Subcutaneous abdominal adipose tissue (tissue), 5 donors: ENCODE measurements around the gene CNTN2.

Experiments used
- H3K27ac ChIP-seq: one replicate; pipeline ENCODE4 v1.7.0; 2013; ENCODE audit warnings: low read depth, mild to moderate bottlenecking, inconsistent platforms, low read length, moderate library complexity
- H3K27me3 ChIP-seq, 5 donors: one replicate each; pipeline ENCODE4 v1.7.0; 2013; ENCODE audit warnings: low read length in 5 of 5, inconsistent platforms in 1 of 5; ENCODE audit not compliant: control insufficient read depth in 5 of 5, insufficient read depth in 4 of 5
- H3K36me3 ChIP-seq, 5 donors: one replicate each; pipeline ENCODE4 v1.7.0; 2013; ENCODE audit warnings: low read length in 5 of 5; ENCODE audit not compliant: control insufficient read depth in 5 of 5, insufficient read depth in 5 of 5
- H3K4me1 ChIP-seq, 5 donors: one replicate each; pipeline ENCODE4 v1.7.0; 2013; ENCODE audit warnings: low read length in 5 of 5, mild to moderate bottlenecking in 3 of 5, moderate library complexity in 1 of 5; ENCODE audit not compliant: control insufficient read depth in 5 of 5, insufficient read depth in 5 of 5
- H3K4me3 ChIP-seq, 5 donors: one replicate each; pipeline ENCODE4 v1.7.0; 2013; ENCODE audit warnings: low read length in 5 of 5, low read depth in 1 of 5
- H3K9ac ChIP-seq, 5 donors: one replicate each; pipeline ENCODE4 v1.7.0; 2013; ENCODE audit warnings: low read length in 5 of 5, mild to moderate bottlenecking in 4 of 5, moderate library complexity in 3 of 5
- H3K9me3 ChIP-seq, 5 donors: one replicate each; pipeline ENCODE4 v1.7.0; 2013; ENCODE audit warnings: low read length in 5 of 5; ENCODE audit not compliant: control insufficient read depth in 5 of 5
- donor health status: healthy.
- donor health status: healthy.
- donor health status: healthy.
- donor health status: healthy.
- donor health status: healthy.

CNTN2 gene, protein sequence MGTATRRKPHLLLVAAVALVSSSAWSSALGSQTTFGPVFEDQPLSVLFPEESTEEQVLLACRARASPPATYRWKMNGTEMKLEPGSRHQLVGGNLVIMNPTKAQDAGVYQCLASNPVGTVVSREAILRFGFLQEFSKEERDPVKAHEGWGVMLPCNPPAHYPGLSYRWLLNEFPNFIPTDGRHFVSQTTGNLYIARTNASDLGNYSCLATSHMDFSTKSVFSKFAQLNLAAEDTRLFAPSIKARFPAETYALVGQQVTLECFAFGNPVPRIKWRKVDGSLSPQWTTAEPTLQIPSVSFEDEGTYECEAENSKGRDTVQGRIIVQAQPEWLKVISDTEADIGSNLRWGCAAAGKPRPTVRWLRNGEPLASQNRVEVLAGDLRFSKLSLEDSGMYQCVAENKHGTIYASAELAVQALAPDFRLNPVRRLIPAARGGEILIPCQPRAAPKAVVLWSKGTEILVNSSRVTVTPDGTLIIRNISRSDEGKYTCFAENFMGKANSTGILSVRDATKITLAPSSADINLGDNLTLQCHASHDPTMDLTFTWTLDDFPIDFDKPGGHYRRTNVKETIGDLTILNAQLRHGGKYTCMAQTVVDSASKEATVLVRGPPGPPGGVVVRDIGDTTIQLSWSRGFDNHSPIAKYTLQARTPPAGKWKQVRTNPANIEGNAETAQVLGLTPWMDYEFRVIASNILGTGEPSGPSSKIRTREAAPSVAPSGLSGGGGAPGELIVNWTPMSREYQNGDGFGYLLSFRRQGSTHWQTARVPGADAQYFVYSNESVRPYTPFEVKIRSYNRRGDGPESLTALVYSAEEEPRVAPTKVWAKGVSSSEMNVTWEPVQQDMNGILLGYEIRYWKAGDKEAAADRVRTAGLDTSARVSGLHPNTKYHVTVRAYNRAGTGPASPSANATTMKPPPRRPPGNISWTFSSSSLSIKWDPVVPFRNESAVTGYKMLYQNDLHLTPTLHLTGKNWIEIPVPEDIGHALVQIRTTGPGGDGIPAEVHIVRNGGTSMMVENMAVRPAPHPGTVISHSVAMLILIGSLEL

GRCh38 chr1:205042911-205043806 is at the start of gene CNTN2:
Gene CNTN2 (plus strand): TSS chr1:205043212. CDS start chr1:205053186, 9,974 bp downstream.
- H3K36me3 ChIP-seq: no peaks in the 10 kb centered on the region
- no peaks in the 10 kb centered on the region for H3K9me3 ChIP-seq
- no peak within 1 kb of the TSS for H3K4me3 ChIP-seq
- peaks cover 16 to 52% (median 40%) of the 10 kb centered on the region in 5 donors for H3K27me3 ChIP-seq
- no peak within 1 kb of the TSS for H3K27ac ChIP-seq
- no peak within 1 kb of the TSS for H3K9ac ChIP-seq
- H3K4me1 ChIP-seq: peaks cover 0 to 6% (median 0%) of the 10 kb centered on the region in 5 donors

DNA sequence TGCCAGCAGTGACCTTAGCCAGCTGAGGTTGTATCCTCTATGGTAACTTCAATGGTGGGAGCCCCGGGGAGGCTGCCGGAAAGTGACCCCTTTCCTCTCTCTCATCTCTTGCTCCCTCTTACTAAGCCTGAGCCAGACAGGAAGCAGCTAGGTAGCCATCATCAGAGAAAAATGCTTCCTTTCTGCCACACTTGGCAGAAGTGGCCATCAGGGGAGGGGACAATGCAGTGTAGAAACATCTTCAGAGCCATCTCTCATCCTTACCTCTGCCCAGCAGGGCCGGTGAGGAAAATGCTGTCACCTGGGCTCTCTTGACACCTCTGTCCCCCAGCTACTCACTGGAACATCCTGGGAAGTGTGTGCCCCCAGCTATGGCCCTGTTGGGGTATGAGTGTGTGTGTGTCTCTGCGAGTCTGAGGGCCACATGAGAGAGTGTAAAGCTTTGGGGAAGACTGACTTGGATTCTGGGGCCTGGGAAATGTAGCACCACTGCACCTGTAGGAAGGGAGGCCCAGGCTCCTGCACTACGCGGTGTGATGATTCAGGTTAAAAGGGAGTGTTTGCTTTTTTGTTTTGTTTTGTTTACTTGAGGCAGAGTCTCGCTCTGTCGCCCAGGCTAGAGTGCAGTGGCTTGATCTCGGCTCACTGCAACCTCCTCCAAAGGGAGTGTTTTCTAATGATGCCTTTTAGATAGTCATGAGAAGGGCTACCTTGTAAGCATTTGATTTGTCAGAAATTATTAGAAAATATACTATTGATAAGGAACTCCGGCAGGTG is 48.7 kb upstream of the CNTN2 start:
- Histone ChIP-seq H3K9ac (no peak overlapping the region), H3K27me3 (peaks cover 0 to 5% (median 3%) of the 10 kb centered on the region in 5 donors), H3K9me3 (no peaks in the 10 kb centered on the region), H3K4me3 (no peak overlapping the region), H3K4me1 (peaks cover 2 to 10% (median 7%) of the 10 kb centered on the region in 5 donors), H3K36me3 (no peaks in the 10 kb centered on the region), H3K27ac (no peak overlapping the region)

DNA sequence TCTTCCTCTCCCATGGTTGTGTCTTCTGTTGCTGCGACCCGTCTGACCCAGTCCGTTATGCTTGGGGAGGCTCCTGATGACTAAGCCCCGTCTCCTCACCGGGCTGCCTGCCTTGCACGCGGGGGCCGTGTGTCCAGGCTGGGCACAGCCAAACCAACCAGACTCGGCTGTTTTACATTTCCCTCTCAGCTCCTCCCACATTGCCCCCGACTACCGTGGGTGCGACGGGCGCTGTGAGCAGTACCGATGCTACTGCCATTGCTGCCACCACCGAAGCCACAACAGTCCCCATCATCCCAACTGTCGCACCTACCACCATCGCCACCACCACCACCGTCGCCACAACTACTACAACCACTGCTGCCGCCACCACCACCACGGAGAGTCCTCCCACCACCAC is 46.0 kb upstream of the CNTN2 start:
- Histone ChIP-seq H3K4me1 (peaks cover 2 to 10% (median 7%) of the 10 kb centered on the region in 5 donors), H3K36me3 (no peaks in the 10 kb centered on the region), H3K27me3 (peaks cover 0 to 7% (median 0%) of the 10 kb centered on the region in 5 donors), H3K27ac (no peak overlapping the region), H3K9me3 (no peaks in the 10 kb centered on the region), H3K9ac (no peak overlapping the region), H3K4me3 (no peak overlapping the region)

DNA sequence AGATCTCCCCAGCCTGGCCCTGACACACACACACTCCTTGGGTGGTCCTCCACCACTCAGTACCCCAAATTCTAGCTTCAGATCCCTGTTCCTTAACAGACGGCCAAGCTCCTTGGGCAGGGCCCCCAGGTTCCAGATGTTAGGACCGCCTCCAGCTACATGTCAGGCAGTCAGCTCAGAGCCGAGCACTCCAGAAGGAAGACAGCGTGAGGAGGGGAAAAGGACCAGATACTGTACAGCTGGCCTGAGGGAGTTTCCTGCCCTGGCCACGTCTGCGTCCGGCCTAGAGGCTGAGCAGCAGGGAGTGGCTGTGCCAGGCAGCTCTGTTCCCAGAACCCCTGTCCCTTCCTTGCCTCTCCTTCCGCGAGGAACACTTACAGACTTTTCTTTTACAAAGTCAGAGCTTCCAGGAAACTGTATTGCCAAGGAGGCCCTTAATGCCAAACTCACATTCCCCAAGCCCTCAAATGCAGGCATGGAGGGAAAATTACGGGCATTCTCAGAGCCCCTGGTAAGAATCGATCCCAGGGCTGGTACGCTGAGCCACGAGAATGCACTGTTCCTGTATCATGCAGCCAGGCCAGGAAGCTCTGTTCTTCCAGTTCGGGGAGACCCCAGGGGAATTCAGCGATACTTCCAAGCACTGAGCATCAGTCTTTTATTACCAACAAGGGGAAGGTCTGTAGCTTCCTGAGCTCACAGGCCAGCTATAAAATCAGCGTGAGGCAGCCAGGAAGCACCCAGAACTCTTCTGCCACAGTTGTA is 45.2 kb upstream of the CNTN2 start:
- H3K9ac ChIP-seq: peak overlapping the region in 1 of 5 donors; percentile 4
- no peak overlapping the region for H3K27ac ChIP-seq

DNA sequence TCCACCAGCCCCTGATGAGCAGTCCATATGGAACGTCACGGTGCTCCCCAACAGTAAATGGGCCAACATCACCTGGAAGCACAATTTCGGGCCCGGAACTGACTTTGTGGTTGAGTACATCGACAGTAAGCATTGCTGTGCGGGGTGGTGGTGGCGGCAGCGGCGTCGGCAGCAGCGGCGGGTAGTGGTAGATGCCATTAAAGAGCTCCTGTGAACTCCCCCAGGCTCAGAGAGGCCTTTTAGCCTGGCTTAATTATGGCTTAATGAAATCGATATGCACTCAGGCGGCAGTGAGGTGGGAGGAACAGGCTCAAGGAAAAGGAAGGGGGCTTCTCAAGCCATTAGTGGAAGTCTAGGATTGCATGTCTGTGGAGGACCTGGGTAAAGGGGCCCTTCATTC is 41.9 kb upstream of the CNTN2 start:
- Histone ChIP-seq H3K9me3 (no peaks in the 10 kb centered on the region), H3K9ac (no peak overlapping the region), H3K27ac (no peak overlapping the region), H3K27me3 (peaks cover 0 to 3% (median 0%) of the 10 kb centered on the region in 5 donors), H3K36me3 (no peaks in the 10 kb centered on the region), H3K4me3 (no peak overlapping the region), H3K4me1 (peaks cover 0 to 28% (median 25%) of the 10 kb centered on the region in 5 donors)

More for the DNA sequence above, 45.2 kb upstream of the CNTN2 start:
- Histone ChIP-seq H3K36me3 (no peaks in the 10 kb centered on the region), H3K27me3 (peaks cover 0 to 3% (median 0%) of the 10 kb centered on the region in 5 donors), H3K4me3 (no peak overlapping the region), H3K9me3 (no peaks in the 10 kb centered on the region), H3K4me1 (peaks cover 2 to 12% (median 9%) of the 10 kb centered on the region in 5 donors)

- H3K36me3 ChIP-seq: no peaks in the 10 kb centered on the region
- peaks cover 0 to 24% (median 20%) of the 10 kb centered on the region in 5 donors for H3K4me1 ChIP-seq
- no peak overlapping the region for H3K27ac ChIP-seq
- H3K27me3 ChIP-seq: peaks cover 0 to 3% (median 0%) of the 10 kb centered on the region in 5 donors
- H3K4me3 ChIP-seq: no peak overlapping the region
- H3K9ac ChIP-seq: no peak overlapping the region
- no peaks in the 10 kb centered on the region for H3K9me3 ChIP-seq
These were observed 40.3 kb upstream of the CNTN2 start for GRCh38 chr1:205002705-205003104.

DNA sequence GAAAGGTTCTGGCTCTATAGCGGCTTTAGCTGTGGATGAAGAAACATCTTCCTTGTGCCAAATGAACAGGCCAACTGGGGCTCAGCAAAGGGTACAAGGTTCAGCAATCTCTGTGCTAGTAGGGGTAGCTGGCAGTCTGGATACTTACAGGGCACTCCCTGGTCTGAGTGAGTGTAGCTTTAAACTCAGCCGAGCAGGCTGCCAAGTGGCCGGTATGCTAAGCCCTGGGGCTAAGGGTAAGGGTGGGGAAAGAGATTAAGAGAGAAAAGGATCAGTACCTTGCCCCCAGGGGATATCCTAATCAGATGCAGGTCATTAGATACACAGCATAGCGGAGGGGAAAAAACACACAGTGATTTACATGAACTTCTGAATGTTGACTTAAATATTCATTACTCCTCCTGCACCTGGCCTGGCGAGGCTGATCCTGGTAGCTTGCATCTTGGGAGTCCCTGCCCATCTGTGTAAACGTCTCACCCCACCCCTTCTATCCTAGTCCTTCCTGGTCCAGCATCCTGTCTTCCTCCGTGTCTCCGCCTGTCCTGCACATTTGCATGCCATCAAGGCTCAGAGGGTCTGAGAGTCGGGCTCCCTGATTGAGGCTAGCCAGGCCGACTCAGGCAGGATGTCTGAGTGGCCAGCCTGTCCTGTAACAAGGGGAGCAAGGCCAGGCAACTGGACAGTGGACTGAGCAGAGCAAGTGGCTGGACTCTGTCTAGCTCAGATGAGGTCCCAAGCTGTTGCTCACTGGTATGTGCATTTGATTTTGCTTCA is 39.5 kb upstream of the CNTN2 start:
- Histone ChIP-seq H3K9me3 (no peaks in the 10 kb centered on the region), H3K36me3 (no peaks in the 10 kb centered on the region), H3K4me3 (no peak overlapping the region), H3K4me1 (peaks cover 0 to 20% (median 17%) of the 10 kb centered on the region in 5 donors), H3K27me3 (peaks cover 0 to 3% (median 0%) of the 10 kb centered on the region in 5 donors), H3K9ac (no peak overlapping the region), H3K27ac (no peak overlapping the region)

GRCh38 chr1:205004351-205004750 is 38.7 kb upstream of the CNTN2 start:
- no peak overlapping the region for H3K4me3 ChIP-seq
- H3K27ac ChIP-seq: no peak overlapping the region
- H3K36me3 ChIP-seq: no peaks in the 10 kb centered on the region

More at GRCh38 chr1:205004351-205004750, 38.7 kb upstream of the CNTN2 start:
- Histone ChIP-seq H3K9me3 (no peaks in the 10 kb centered on the region), H3K9ac (no peak overlapping the region), H3K27me3 (peaks cover 0 to 3% (median 0%) of the 10 kb centered on the region in 5 donors), H3K4me1 (peaks cover 0 to 20% (median 17%) of the 10 kb centered on the region in 5 donors)
